ENCODE data around the gene ZNF207.
"Not testable (repeated sequence)": the region's sequence is repeated elsewhere in the genome, so short reads cannot be mapped to it uniquely, and the experiment has no call there.

GRCh38 chr17:32388128-32388527 is 38.2 kb downstream of the ZNF207 start:
- TF ChIP-seq CEBPB (IDR thresholded peaks at IDR 0.05); POLR2A (IDR thresholded peaks at IDR 0.05; ENCODE audit: low read length); JUNB (IDR thresholded peaks at IDR 0.05); TFCP2L1 (CRISPR knock-in tag; IDR thresholded peaks at IDR 0.05); USF2 (IDR thresholded peaks at IDR 0.05); HDAC2 (IDR thresholded peaks at IDR 0.05); RNF2 (IDR thresholded peaks at IDR 0.05; ENCODE audit: borderline replicate concordance, low read depth); MYC (IDR thresholded peaks at IDR 0.05; ENCODE audit: borderline replicate concordance, low read length); BHLHE40 (IDR thresholded peaks at IDR 0.05; ENCODE audit: low read depth, low read length): not testable (repeated sequence)
